ENCODE measurements around the gene IQSEC1.

The IQSEC1 gene

GRCh38 chr3:12996181-12996506 is 77.1 kb downstream of the IQSEC1 start:
- DNase-seq = no peak

GRCh38 chr3:12995389-12996180 is 77.6 kb downstream of the IQSEC1 start:
- DNase-seq = no peak

- DNase-seq = peak; percentile 74 to 88 (median 78)
Observed at GRCh38 chr3:12994607-12995388, 78.4 kb downstream of the IQSEC1 start.

- no peak for DNase-seq
Observed at GRCh38 chr3:12994357-12994606, 78.9 kb downstream of the IQSEC1 start.

- peak in 1 of 5 experiments; percentile 19 for DNase-seq
Observed at GRCh38 chr3:12993517-12994356, 79.5 kb downstream of the IQSEC1 start.

GRCh38 chr3:12992629-12993516 is 80.4 kb downstream of the IQSEC1 start:
- no peak for DNase-seq

- DNase-seq = no peak
Observed at GRCh38 chr3:12991861-12992281, 81.4 kb downstream of the IQSEC1 start.

GRCh38 chr3:12991481-12991837 is 81.8 kb downstream of the IQSEC1 start:
- no peak for DNase-seq

- DNase-seq = no peak
Observed at GRCh38 chr3:12990781-12991480, 82.3 kb downstream of the IQSEC1 start.

- no peak for DNase-seq
Observed at GRCh38 chr3:12990306-12990705, 82.9 kb downstream of the IQSEC1 start.

- no peak for DNase-seq
Observed at GRCh38 chr3:12988728-12989454, 84.3 kb downstream of the IQSEC1 start.

GRCh38 chr3:12987602-12988001 is 85.6 kb downstream of the IQSEC1 start:
- DNase-seq = no peak

GRCh38 chr3:12986986-12987385 is 86.2 kb downstream of the IQSEC1 start:
- DNase-seq = no peak

- no peak for DNase-seq
Observed at GRCh38 chr3:12986521-12986920, 86.7 kb downstream of the IQSEC1 start.

GRCh38 chr3:12986031-12986430 is 87.2 kb downstream of the IQSEC1 start:
- no peak for DNase-seq

- DNase-seq = no peak
Observed at GRCh38 chr3:12985148-12985547, 88.1 kb downstream of the IQSEC1 start.

GRCh38 chr3:12984023-12984823 is 89.0 kb downstream of the IQSEC1 start:
- peak in 4 of 5 experiments; percentile 29 to 60 (median 35) for DNase-seq

- DNase-seq = no peak
Observed at GRCh38 chr3:12983319-12983718, 89.9 kb downstream of the IQSEC1 start.

- no peak for DNase-seq
Observed at GRCh38 chr3:12982619-12983101, 90.6 kb downstream of the IQSEC1 start.

Measured in T-helper 2 cell (primary cell).